ENCODE data around the gene CSPG4.
A peak's percentile ranks its signal among the peaks of the same experiment; 100 is the strongest.
"Not testable (repeated sequence)": the region's sequence is repeated elsewhere in the genome, so short reads cannot be mapped to it uniquely, and the experiment has no call there.

The CSPG4 gene

GRCh38 chr15:75725006-75725718 is 12.5 kb upstream of the CSPG4 start:
- DNase-seq = no peak

GRCh38 chr15:75723847-75724660 is 11.4 kb upstream of the CSPG4 start:
- peak in 51 of 58 donors; percentile 15 to 86 (median 61) for DNase-seq

- DNase-seq = no peak
Measured at GRCh38 chr15:75723171-75723846, 10.7 kb upstream of the CSPG4 start.

- no peak for DNase-seq
Measured at GRCh38 chr15:75721923-75722870, 9.5 kb upstream of the CSPG4 start.

GRCh38 chr15:75721480-75721922 is 8.9 kb upstream of the CSPG4 start:
- DNase-seq = no peak

- DNase-seq = peak in 15 of 58 donors; percentile 10 to 60 (median 26)
Measured at GRCh38 chr15:75720787-75721479, 8.3 kb upstream of the CSPG4 start.

- DNase-seq = no peak
Measured at GRCh38 chr15:75720297-75720696, 7.6 kb upstream of the CSPG4 start.

- DNase-seq = no peak
Measured at GRCh38 chr15:75718328-75718727, 5.7 kb upstream of the CSPG4 start.

- DNase-seq = not testable (repeated sequence)
Measured at GRCh38 chr15:75717001-75717400, 4.4 kb upstream of the CSPG4 start.

GRCh38 chr15:75716249-75716950 is 3.8 kb upstream of the CSPG4 start:
- not testable (repeated sequence) for DNase-seq

- DNase-seq = not testable (repeated sequence)
Measured at GRCh38 chr15:75715312-75715832, 2.7 kb upstream of the CSPG4 start.

GRCh38 chr15:75714195-75714594 is 1.5 kb upstream of the CSPG4 start:
- DNase-seq = no peak

GRCh38 chr15:75713338-75713895 is 769 bp upstream of the CSPG4 start:
- DNase-seq = no peak

- DNase-seq = not testable (repeated sequence)
Measured at GRCh38 chr15:75711495-75711894, 1.2 kb downstream of the CSPG4 start.

GRCh38 chr15:75710874-75711273 is 1.8 kb downstream of the CSPG4 start:
- not testable (repeated sequence) for DNase-seq

- DNase-seq = peak in 9 of 58 donors; percentile 5 to 34 (median 16)
Measured at GRCh38 chr15:75709458-75709857, 3.2 kb downstream of the CSPG4 start.

- DNase-seq = no peak
Measured at GRCh38 chr15:75706682-75706954, 6.0 kb downstream of the CSPG4 start.

GRCh38 chr15:75705854-75706681 is 6.6 kb downstream of the CSPG4 start:
- DNase-seq = no peak
